Suprapubic skin (tissue), 4 donors: ENCODE results near the gene FHOD3. TPM values are rescaled to one million over a fixed set of nuclear protein-coding genes. Genes with fewer than 3 reads are reported as not detected.

Experiments used
- DNase-seq, 2 donors: peaks; one replicate each; pipeline ENCODE4 v3.0.0-alpha.2; 2019; ENCODE audit warnings: low spot score in 2 of 2
- H3K27ac ChIP-seq: fragments of 200-600 bp; sonication (generic); one replicate; pipeline ENCODE4 v1.5.1; 2019
- H3K27me3 ChIP-seq: fragments of 200-600 bp; sonication (generic); one replicate; pipeline ENCODE4 v1.5.1; 2019
- H3K36me3 ChIP-seq: fragments of 200-600 bp; sonication (generic); one replicate; pipeline ENCODE4 v1.5.1; 2019
- H3K4me1 ChIP-seq: fragments of 200-600 bp; sonication (generic); one replicate; pipeline ENCODE4 v1.5.1; 2019
- H3K4me3 ChIP-seq: fragments of 200-600 bp; sonication (generic); one replicate; pipeline ENCODE4 v1.5.1; 2019; ENCODE audit warnings: mild to moderate bottlenecking
- H3K9me3 ChIP-seq: fragments of 200-600 bp; sonication (generic); one replicate; pipeline ENCODE4 v1.5.1; 2019
- CTCF ChIP-seq, 2 donors: fragments of 200-600 bp in 1 of 2; fragments of 450-650 bp in 1 of 2; sonication (generic) in 1 of 2; IDR thresholded peaks; one replicate each; pipeline ENCODE4 v1.5.1; 2016 to 2019; ENCODE audit warnings: antibody characterized with exemption in 2 of 2, mild to moderate bottlenecking in 1 of 2, moderate library complexity in 1 of 2
- EP300 ChIP-seq: sonication (generic); formaldehyde crosslinking; IDR thresholded peaks from one replicate; pipeline ENCODE4 v1.6.1; 2017; ENCODE audit warnings: antibody characterized with exemption
- POLR2A ChIP-seq, 2 donors: fragments of 450-650 bp; IDR thresholded peaks; one replicate each; pipeline ENCODE4 v1.6.1; 2017; ENCODE audit warnings: antibody characterized with exemption in 2 of 2, mild to moderate bottlenecking in 2 of 2, moderate library complexity in 2 of 2
- POLR2AphosphoS5 ChIP-seq, 3 donors: sonication (generic); formaldehyde crosslinking; IDR thresholded peaks; one replicate each; pipeline ENCODE4 v1.6.1; 2017; ENCODE audit warnings: antibody characterized with exemption in 3 of 3
- WGBS: methylation state at CpG from one replicate; pipeline ENCODE4 v1.1.5; 2018; 5-methylcytosine and 5-hydroxymethylcytosine counted together
- total RNA-seq, 4 donors: library from RNA; depleted of rRNA; stranded (reverse); fragments of >200 nt; gene quantifications; one replicate each; pipeline ENCODE4 v1.1.0, GENCODE V29; 2016

FHOD3 gene
- total RNA-seq, 4 donors from 2014 or later, result 5.8 to 18.7 (median 15.5) TPM

GRCh38 chr18:36505665-36506064 is 208.2 kb downstream of the FHOD3 start:
- TF ChIP-seq POLR2AphosphoS5 (IDR thresholded peaks at IDR 0.05) (no peak), POLR2A (IDR thresholded peaks at IDR 0.05) (no peak), EP300 (no peak)
- Histone ChIP-seq H3K4me1 (no peaks in the 10 kb centered on the region), H3K4me3 (no peak overlapping the region), H3K9me3 (no peaks in the 10 kb centered on the region), H3K36me3 (no peaks in the 10 kb centered on the region), H3K27ac (no peak overlapping the region), H3K27me3 (no peaks in the 10 kb centered on the region)
- 77% methylated on average over 1 of the region's 1 CpG for WGBS
- no peak for DNase-seq

- Histone ChIP-seq H3K36me3 (no peaks in the 10 kb centered on the region), H3K27ac (no peak overlapping the region), H3K27me3 (no peaks in the 10 kb centered on the region), H3K4me3 (no peak overlapping the region), H3K4me1 (peaks cover 20% of the 10 kb centered on the region), H3K9me3 (no peaks in the 10 kb centered on the region)
- peak in 1 of 2 donors; percentile 62 for DNase-seq
- 87% methylated on average over 9 of the region's 9 CpGs for WGBS
- TF ChIP-seq POLR2A (IDR thresholded peaks at IDR 0.05) (no peak), POLR2AphosphoS5 (IDR thresholded peaks at IDR 0.05) (no peak), CTCF (IDR thresholded peaks at IDR 0.05) (no peak), EP300 (no peak)
Observed at GRCh38 chr18:36509646-36510197, 212.2 kb downstream of the FHOD3 start.

- peaks cover 20% of the 10 kb centered on the region for H3K4me1 ChIP-seq
- no peak overlapping the region for H3K4me3 ChIP-seq
- DNase-seq, result no peak
- no peaks in the 10 kb centered on the region for H3K36me3 ChIP-seq
- H3K9me3 ChIP-seq, result no peaks in the 10 kb centered on the region
- TF ChIP-seq EP300 (no peak), CTCF (IDR thresholded peaks at IDR 0.05) (no peak), POLR2A (IDR thresholded peaks at IDR 0.05) (no peak), POLR2AphosphoS5 (IDR thresholded peaks at IDR 0.05) (no peak)
- no peaks in the 10 kb centered on the region for H3K27me3 ChIP-seq
- H3K27ac ChIP-seq, result no peak overlapping the region
- WGBS, result 59% methylated on average over 5 of the region's 5 CpGs
Observed at GRCh38 chr18:36511791-36512352, 214.4 kb downstream of the FHOD3 start.

- H3K4me1 ChIP-seq, result peaks cover 20% of the 10 kb centered on the region
- TF ChIP-seq POLR2AphosphoS5 (IDR thresholded peaks at IDR 0.05) (no peak), CTCF (IDR thresholded peaks at IDR 0.05) (no peak)
Observed at GRCh38 chr18:36513556-36513955, 216.0 kb downstream of the FHOD3 start.

GRCh38 chr18:36514778-36515177 is 217.3 kb downstream of the FHOD3 start:
- H3K27ac ChIP-seq, result no peak overlapping the region
- no peaks in the 10 kb centered on the region for H3K9me3 ChIP-seq
- DNase-seq, result no peak
- H3K4me3 ChIP-seq, result no peak overlapping the region
- H3K36me3 ChIP-seq, result no peaks in the 10 kb centered on the region
- no peaks in the 10 kb centered on the region for H3K27me3 ChIP-seq
- 80% methylated on average over 6 of the region's 6 CpGs for WGBS
- H3K4me1 ChIP-seq, result peaks cover 20% of the 10 kb centered on the region
- TF ChIP-seq CTCF (IDR thresholded peaks at IDR 0.05) (no peak), POLR2A (IDR thresholded peaks at IDR 0.05) (no peak), EP300 (no peak), POLR2AphosphoS5 (IDR thresholded peaks at IDR 0.05) (no peak)

More at GRCh38 chr18:36513556-36513955, 216.0 kb downstream of the FHOD3 start:
- DNase-seq, result no peak
- Histone ChIP-seq H3K36me3 (no peaks in the 10 kb centered on the region), H3K9me3 (no peaks in the 10 kb centered on the region), H3K4me3 (no peak overlapping the region), H3K27me3 (no peaks in the 10 kb centered on the region), H3K27ac (no peak overlapping the region)
- 43% methylated on average over 5 of the region's 5 CpGs for WGBS
